ENCODE results near the gene UVSSA.
A peak's percentile ranks its signal among the peaks of the same experiment; 100 is the strongest.
"Not testable (repeated sequence)": the region's sequence is repeated elsewhere in the genome, so short reads cannot be mapped to it uniquely, and the experiment has no call there.

The UVSSA gene

DNA sequence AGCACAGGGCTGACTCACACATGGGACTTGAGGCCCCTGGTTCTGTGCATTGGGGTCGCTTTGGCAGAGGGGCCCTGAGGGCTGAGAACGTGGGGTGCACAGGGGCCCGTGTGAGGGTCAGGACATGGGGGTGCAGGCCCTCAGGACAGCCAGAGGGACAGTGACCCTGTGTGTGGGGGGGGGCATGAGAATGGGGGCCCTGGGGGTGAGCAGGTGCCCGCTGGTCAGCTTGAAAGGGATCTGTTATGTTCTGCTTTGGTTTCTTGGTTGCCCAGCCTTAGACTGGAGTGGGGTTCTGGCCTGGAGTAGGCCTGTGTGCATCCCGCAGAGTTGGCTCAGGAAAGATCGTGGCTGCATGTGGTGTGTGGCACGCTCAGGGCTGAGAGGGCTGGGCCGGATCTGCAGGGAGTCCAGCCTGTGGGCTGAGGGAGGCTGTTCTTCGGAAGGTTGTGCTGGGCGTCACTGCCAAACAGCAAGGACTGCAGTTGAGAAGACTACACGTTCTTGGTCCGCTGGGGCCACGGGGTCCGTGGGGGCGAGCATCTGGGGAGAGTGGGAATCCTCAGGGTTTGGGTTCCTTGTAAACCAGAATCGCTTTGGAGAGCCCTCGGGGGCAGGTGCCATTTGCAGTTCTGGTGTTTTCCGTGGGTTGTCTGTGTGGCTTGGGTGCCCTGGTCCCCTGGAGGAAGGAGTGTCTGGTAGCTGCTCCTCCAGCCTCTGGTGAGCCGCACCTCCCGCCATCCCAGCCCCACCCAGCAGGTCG, 15.2 kb upstream of the UVSSA start:
- no peak for DNase-seq

GRCh38 chr4:1332686-1333085, 14.3 kb upstream of the UVSSA start:
- DNase-seq = no peak

DNA sequence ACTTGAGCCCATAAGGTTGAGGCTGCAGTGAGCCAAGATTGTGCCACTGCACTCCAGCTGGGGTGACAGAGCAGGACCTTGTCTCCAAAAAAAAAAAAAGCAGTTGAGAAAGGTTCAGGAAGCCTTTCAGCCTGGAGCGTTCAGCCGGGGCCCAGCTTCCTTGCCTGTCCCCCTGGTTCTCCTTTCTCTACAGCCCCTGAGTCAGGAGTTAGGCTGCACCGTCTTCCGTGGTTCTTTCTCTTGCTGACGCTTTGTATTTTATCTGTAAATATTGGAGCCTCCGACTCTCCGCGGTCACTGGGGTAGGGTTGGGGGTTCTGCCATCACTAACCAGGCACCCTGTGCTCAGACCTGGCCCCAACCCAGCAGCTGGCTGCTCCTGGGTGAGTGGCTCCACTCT, 13.8 kb upstream of the UVSSA start:
- no peak for DNase-seq

- not testable (repeated sequence) for DNase-seq
Observed at GRCh38 chr4:1333851-1334578, 13.0 kb upstream of the UVSSA start.

- DNase-seq = no peak
Observed at GRCh38 chr4:1334579-1334895, 12.5 kb upstream of the UVSSA start.

GRCh38 chr4:1335193-1335883, 11.7 kb upstream of the UVSSA start:
- not testable (repeated sequence) for DNase-seq

- no peak for DNase-seq
Observed at GRCh38 chr4:1336088-1336491, 10.9 kb upstream of the UVSSA start.

GRCh38 chr4:1337376-1337831, 9.6 kb upstream of the UVSSA start:
- DNase-seq = peak; percentile 54 to 79

DNA sequence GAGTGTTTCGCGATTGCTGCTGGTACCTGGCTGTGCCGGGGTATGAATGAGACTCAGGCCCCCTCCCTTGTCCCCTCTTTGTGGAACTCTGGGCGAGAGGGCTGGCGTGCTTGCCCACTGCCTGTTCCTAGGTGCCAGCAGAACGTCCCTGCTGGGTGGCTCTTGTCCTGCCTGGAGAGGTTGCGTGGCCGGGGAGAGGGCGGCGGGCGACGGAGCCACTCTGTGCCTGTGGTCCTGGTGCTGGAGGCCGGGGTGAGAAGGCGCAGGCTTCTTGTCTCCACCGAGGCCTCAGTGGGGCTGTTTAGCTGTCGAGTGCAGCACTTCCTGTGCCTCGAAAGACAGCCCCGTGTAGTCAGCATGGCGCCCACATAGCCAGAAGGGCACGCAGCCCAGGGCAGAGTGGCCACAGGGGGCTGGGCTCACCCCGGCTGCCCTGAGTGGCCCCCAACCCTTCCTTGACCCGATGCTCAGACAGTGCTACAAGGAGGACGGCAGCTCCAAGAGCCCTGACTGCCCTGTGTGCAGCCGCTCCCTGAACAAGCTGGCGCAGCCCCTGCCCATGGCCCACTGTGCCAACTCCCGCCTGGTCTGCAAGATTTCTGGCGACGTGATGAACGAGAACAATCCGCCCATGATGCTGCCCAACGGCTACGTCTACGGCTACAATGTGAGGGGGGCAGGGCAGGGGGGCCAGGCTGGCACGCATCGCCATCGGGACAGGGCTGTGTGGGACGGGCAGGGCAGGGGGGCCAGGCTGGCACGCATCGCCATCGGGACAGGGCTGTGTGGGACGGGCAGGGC, 8.9 kb upstream of the UVSSA start:
- DNase-seq = no peak

GRCh38 chr4:1338752-1339414, 8.1 kb upstream of the UVSSA start:
- no peak for DNase-seq

DNA sequence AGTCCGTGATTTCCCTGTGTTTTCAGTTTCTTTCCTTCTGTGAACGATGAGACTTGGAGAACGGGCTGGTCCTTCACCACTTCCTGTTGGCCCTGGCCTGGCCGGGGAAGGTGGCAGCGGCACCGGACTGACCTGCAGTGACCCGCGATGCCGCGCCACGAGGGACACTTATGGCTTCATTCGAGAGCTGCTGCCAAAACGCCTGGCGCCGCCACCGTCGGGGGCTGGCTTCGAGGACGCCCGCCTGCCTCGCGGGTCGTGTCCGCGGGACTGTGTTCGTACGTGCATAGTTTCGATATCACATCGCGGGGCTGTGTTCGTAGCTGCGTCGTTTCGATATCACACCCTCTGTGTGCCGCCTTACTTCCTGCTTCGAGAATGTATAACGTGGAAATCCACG, 7.5 kb upstream of the UVSSA start:
- DNase-seq = no peak

DNA sequence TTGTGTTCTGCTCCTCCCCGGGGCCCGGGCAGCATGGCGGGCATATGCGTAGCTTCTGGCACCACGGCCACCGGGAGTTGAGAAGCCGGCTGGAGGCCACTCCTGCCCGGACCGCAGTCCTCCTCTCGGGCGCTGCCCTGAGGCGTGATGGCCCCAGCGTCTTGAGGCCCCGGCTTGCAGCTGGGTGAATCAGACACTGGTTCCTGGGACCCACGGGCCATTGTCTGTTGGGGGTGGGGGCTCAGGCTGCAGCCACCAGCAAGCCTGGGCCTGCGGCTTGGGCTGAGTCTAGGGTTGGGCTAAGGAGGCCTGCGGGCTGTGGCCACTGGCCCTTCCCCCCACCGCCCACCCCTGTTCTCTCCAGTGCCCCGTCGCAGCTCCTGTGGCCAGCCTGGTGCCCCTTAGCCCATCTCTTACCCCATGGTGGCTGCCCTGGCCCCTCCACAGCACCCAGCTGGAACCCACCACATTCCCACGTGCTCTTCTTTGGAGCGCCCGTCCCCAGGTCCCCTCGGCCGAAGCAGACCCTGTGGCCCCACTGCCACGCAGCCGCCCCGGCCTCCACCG, 6.7 kb upstream of the UVSSA start:
- no peak for DNase-seq

DNA sequence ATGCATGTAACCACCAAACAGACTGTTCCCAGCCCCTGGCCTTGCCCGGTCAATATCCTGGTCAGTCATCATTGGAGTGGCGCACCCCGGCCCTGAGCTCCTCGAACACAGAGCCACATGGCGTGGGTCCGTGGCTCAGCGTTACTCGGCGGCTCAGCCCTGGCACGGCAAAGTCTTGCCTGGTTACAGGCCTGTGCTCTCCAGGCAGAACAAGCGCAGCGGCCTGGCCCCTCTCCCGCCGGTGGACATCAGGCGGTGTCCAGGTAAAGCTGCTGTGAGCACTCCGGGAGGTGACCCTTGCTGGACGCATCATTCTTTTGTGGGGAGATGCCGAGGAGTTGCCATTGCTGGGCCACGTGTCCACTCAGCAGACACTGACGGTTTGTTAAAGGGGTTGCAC, 6.1 kb upstream of the UVSSA start:
- no peak for DNase-seq

GRCh38 chr4:1342003-1342402, 5.0 kb upstream of the UVSSA start:
- no peak for DNase-seq

DNA sequence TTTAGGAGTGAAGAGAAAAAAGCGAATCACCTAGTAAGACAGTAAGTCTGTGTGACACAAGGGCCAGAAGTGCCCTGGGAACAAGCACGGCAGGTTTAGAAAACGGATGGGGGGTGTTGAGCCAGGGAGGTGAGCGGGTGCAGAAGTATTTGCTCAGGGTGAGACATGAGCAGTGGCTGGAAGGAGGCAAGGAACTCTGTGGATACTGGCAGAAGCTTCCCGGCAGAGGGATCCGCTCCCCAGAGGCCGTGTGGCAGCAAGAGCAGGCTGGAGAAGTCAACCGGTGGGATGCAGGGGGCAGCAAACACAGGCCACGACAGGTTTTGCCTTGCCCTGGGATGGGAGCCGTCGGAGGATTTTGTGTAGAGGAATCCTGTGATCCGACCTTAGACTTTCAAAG, 2.3 kb upstream of the UVSSA start:
- no peak for DNase-seq

DNA sequence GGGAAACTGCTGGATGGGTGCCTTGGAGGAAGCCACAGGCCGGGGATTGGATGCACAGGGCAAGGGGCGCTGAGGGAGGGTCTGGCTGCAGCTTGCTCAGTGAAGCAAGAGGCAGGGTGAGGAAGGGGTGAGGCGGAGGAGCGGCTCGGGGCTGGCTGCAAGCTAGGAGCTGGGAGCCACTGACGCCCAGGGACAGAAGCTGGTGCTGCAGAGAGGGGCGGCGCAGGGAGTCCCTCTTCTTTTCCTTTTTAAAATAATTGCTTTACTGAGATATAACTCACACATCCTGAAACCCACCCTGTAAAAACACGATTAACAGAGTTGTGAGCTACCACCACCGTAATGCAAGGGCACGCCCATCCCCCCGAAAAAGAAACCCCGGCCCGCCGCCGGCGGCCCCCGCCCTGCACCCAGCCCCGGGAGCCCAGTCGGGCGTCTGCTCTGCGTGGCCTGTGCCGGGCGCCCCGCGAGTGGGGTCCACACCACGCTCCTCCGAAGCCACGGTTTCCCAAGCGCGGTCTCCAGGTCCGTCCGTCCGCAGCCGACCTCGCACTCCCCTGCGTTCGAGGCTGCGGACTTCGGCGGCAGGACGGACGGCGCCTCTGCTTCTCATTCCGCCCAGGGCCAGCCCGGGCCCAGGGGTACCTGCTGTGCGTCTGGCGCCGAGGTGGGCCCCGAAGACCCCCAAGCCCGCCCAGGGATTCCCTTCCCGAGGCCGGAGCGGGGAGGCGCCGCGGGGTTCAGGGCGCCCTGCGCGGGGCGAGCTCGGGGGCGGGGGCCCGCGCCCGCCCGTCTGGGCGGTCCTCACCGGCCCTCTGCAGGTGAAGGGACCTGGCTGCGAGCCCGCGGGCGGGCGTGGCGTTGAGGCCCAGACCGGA, 866 bp upstream of the UVSSA start:
- peak; percentile 40 to 50 for DNase-seq

- DNase-seq = peak; percentile 28 to 44
Observed at GRCh38 chr4:1347410-1347864, 429 bp downstream of the UVSSA start.

GRCh38 chr4:1348014-1348513, 1.1 kb downstream of the UVSSA start:
- DNase-seq = no peak

- DNase-seq = no peak
Observed at GRCh38 chr4:1348746-1349145, 1.7 kb downstream of the UVSSA start.

GRCh38 chr4:1349359-1350168, 2.6 kb downstream of the UVSSA start:
- no peak for DNase-seq
